NCI-H2029 (cell line): ENCODE results near the gene CHST11.

Experiments used
- DNase-seq: peaks from one replicate; lab custom pipeline; 2025; lab: John Stamatoyannopoulos, UW

Gene CHST11

GRCh38 chr12:104480826-104481440 lies 24.2 kb downstream of the CHST11 start:
- DNase-seq = no peak

- DNase-seq = no peak
Measured at GRCh38 chr12:104482113-104482512, 25.4 kb downstream of the CHST11 start.

GRCh38 chr12:104482748-104483147 lies 26.0 kb downstream of the CHST11 start:
- no peak for DNase-seq

GRCh38 chr12:104484079-104484478 lies 27.3 kb downstream of the CHST11 start:
- DNase-seq = no peak

- no peak for DNase-seq
Measured at GRCh38 chr12:104485651-104486362, 29.1 kb downstream of the CHST11 start.

GRCh38 chr12:104486363-104486750 lies 29.6 kb downstream of the CHST11 start:
- DNase-seq = no peak

GRCh38 chr12:104486943-104487819 lies 30.4 kb downstream of the CHST11 start:
- DNase-seq = no peak

GRCh38 chr12:104488374-104488773 lies 31.6 kb downstream of the CHST11 start:
- DNase-seq = no peak

- no peak for DNase-seq
Measured at GRCh38 chr12:104490186-104490585, 33.4 kb downstream of the CHST11 start.

GRCh38 chr12:104490850-104491249 lies 34.1 kb downstream of the CHST11 start:
- DNase-seq = peak; percentile 50

- DNase-seq = no peak
Measured at GRCh38 chr12:104493496-104493895, 36.7 kb downstream of the CHST11 start.

- no peak for DNase-seq
Measured at GRCh38 chr12:104494137-104494792, 37.5 kb downstream of the CHST11 start.

- no peak for DNase-seq
Measured at GRCh38 chr12:104494793-104495158, 38.0 kb downstream of the CHST11 start.

GRCh38 chr12:104495786-104496185 lies 39.0 kb downstream of the CHST11 start:
- DNase-seq = no peak

- no peak for DNase-seq
Measured at GRCh38 chr12:104496336-104496735, 39.6 kb downstream of the CHST11 start.

GRCh38 chr12:104498211-104498801 lies 41.6 kb downstream of the CHST11 start:
- no peak for DNase-seq

GRCh38 chr12:104499668-104500332 lies 43.1 kb downstream of the CHST11 start:
- no peak for DNase-seq

GRCh38 chr12:104501115-104501514 lies 44.4 kb downstream of the CHST11 start:
- no peak for DNase-seq

GRCh38 chr12:104501660-104502059 lies 44.9 kb downstream of the CHST11 start:
- DNase-seq = no peak

GRCh38 chr12:104502217-104502616 lies 45.5 kb downstream of the CHST11 start:
- no peak for DNase-seq

- DNase-seq = no peak
Measured at GRCh38 chr12:104502638-104503037, 45.9 kb downstream of the CHST11 start.
